ENCODE data around the gene GMEB2.
"Not testable (repeated sequence)": the region's sequence is repeated elsewhere in the genome, so short reads cannot be mapped to it uniquely, and the experiment has no call there.

Gene GMEB2

GRCh38 chr20:63636752-63637628 is 10.1 kb upstream of the GMEB2 start:
- DNase-seq (ENCODE audit: low read depth) = no peak

- DNase-seq (ENCODE audit: low read depth) = no peak
Observed at GRCh38 chr20:63635431-63636141, 8.7 kb upstream of the GMEB2 start.

- DNase-seq (ENCODE audit: low read depth) = no peak
Observed at GRCh38 chr20:63633732-63634131, 6.8 kb upstream of the GMEB2 start.

GRCh38 chr20:63631426-63631825 is 4.5 kb upstream of the GMEB2 start:
- not testable (repeated sequence) for DNase-seq (ENCODE audit: low read depth)

- not testable (repeated sequence) for DNase-seq (ENCODE audit: low read depth)
Observed at GRCh38 chr20:63630956-63631355, 4.1 kb upstream of the GMEB2 start.

- no peak for DNase-seq (ENCODE audit: low read depth)
Observed at GRCh38 chr20:63628246-63628975, 1.5 kb upstream of the GMEB2 start.

- no peak for DNase-seq (ENCODE audit: low read depth)
Observed at GRCh38 chr20:63627751-63628245, 897 bp upstream of the GMEB2 start.

- peak; percentile 80 for DNase-seq (ENCODE audit: low read depth)
Observed at GRCh38 chr20:63627129-63627750, 339 bp upstream of the GMEB2 start.

- no peak for DNase-seq (ENCODE audit: low read depth)
Observed at GRCh38 chr20:63625771-63626423, 1.0 kb downstream of the GMEB2 start.

- no peak for DNase-seq (ENCODE audit: low read depth)
Observed at GRCh38 chr20:63624486-63624885, 2.4 kb downstream of the GMEB2 start.

GRCh38 chr20:63622732-63623131 is 4.2 kb downstream of the GMEB2 start:
- no peak for DNase-seq (ENCODE audit: low read depth)

GRCh38 chr20:63622096-63622495 is 4.8 kb downstream of the GMEB2 start:
- DNase-seq (ENCODE audit: low read depth) = no peak

- DNase-seq (ENCODE audit: low read depth) = no peak
Observed at GRCh38 chr20:63620991-63621390, 5.9 kb downstream of the GMEB2 start.

GRCh38 chr20:63619505-63619904 is 7.4 kb downstream of the GMEB2 start:
- DNase-seq (ENCODE audit: low read depth) = no peak

- no peak for DNase-seq (ENCODE audit: low read depth)
Observed at GRCh38 chr20:63619086-63619485, 7.8 kb downstream of the GMEB2 start.

- no peak for DNase-seq (ENCODE audit: low read depth)
Observed at GRCh38 chr20:63618291-63618980, 8.5 kb downstream of the GMEB2 start.

GRCh38 chr20:63617876-63618265 is 9.0 kb downstream of the GMEB2 start:
- no peak for DNase-seq (ENCODE audit: low read depth)

GRCh38 chr20:63617092-63617875 is 9.6 kb downstream of the GMEB2 start:
- DNase-seq (ENCODE audit: low read depth) = no peak

- DNase-seq (ENCODE audit: low read depth) = not testable (repeated sequence)
Observed at GRCh38 chr20:63613863-63614594, 12.9 kb downstream of the GMEB2 start.

Data from stimulated activated CD8-positive, alpha-beta memory T cell treated with anti-CD3 and anti-CD28 coated beads, Interleukin-7, amount 100 ng/mL, for 24 hours (primary cell).